NCI-H2171 (cell line): Measurements from ENCODE around the gene SAP30L.

Experiments used
- DNase-seq: peaks from one replicate; lab custom pipeline; 2025; lab: John Stamatoyannopoulos, UW

SAP30L gene

DNA sequence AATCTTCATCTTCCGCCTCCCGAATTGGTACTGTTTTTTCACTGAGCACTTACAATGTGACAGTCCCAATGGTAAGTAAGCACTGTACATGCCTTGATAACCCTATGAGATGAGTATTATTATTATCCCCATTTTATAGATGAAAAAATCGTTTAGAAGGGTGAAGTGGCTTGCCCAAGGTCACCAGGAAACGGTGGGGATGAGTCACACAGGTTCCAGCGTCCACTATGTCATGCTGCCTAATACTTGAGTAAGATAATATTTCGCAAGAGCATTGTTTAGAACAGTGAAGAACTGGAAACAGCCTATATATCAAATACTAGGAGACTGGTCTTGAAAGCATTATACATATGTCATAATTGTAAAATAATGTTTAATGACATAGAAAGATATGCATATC, 19.4 kb downstream of the SAP30L start:
- no peak for DNase-seq

DNA sequence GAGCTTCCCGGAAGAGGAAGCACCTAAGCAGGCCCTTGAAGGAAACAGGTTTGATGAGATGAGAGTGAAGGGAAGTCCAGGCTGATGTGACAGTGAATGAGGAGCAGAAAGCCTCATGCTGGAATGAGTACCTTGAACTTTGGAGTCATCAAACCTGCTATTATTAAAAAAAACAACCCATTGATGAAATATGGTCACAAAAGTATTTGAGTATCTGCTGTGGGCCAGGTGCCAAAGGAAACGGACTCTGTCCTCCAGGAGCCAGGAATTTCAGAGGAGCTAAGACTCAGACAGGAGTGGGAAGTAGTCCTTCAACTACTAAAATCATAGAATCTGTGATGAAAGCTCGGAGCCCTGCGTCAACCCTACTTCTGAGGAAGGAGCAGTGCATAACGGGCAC, 20.4 kb downstream of the SAP30L start:
- no peak for DNase-seq

DNA sequence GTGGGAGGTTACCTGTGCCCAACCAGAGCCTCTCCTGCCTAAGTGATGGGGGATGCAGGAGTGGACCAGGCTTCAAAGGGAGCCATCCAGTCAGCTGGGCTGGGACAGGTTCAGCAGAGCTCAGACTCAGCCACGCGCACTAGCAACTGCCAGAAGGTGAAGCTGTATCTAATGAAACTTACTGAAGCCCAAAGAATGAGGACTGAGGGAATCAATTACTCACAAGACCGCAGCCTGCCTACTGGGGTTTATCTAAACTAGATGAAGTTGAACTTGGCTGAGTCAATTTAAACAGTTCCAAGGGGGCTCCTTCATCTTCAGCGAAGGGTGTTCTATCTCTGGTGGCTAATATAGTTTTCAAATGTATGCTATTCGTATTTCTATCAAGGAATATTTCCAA, 20.9 kb downstream of the SAP30L start:
- DNase-seq, result no peak

DNA sequence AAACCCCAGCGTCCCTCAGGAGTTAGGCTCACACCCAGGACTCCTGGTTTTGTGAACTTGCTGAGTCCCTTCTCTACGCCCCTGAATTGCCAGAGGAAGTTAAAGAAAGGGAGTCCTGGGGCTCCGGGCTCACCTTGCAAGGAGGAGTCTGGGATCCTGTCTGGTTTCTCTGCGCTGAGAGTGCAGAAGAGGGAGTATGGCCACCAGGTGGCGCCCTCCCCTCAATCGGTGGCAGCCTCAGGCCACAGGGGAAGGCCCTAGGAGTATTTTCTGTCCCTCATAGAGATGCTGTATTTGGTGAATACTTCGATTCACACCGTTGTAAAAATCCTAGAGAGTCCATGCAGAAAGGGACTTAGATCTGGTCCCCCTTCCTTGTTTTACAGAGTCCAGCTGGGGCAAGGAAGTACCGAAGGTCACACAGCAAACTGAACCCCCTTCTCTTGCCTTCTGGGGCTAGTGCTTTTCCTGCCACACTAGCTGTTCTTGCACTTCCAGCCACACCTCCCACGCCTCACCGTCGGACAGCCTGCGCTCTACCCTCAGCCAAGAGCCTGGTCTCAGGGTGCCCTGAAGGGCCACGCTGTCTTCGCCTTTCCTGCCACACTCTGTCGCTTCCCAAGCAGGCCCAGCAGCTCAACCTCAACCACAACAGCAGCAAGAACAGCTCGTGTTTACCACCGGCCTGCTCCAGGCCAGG, 22.0 kb downstream of the SAP30L start:
- peak; percentile 39 for DNase-seq

DNA sequence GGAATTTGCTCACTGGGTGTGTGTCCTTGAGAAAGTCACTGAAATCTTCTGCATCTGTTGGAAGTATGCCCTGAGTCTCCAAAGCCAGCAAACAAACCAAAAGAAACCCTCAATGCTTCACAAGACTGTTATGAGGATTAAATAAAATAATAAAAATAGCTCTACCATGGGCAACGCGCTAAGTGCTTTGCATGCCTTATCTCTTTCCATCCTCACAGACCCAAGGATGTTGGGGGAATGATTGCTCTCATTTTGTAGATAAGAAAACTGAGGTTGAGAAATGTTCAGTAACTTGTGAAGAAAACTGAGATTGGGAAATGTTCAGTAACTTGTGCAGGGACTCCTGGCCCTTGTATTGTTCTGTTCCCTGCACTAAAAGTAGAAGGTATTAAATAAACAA, 24.3 kb downstream of the SAP30L start:
- no peak for DNase-seq

DNA sequence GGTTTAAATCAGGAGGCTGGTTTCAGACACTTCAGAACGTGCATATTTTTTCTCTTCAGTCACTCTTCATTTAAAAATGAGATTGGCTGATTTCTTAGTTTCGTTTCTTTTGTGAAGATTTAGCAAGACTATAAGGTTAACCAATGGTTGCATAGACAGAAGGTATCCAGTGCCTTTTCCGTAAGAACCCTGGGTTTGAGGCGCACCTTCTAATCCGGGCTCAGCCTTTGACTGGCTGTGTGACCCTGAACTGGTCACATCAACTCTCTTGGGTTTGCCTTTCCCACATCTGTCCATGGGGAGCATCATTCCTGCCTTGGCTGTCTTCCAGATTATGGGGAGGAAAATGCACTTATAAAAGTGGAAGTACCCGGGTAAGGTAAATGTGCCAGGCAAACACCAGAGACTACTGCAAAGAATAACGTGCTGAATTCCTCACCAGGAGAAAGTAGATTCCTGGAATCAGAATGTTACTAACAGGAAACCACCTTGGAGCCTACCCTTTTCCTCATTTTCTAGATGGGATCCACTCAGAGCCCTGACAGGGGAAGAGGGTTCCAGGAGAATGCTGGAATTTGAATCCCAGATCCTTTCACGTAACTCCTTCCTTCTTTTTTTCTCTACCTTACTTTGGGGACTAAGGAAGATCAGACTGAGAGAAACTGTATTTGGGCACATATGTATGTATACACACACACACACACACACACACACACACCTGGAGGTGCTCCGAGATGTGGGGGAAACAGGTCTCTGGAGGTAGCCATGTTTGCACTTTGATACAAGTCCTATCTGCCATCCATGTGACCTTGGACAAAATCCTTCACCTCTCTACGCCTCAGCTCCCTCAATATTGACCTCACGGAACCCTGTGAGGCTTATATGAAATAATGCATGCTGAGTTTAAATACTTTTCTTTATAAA, 25.4 kb downstream of the SAP30L start:
- no peak for DNase-seq

DNA sequence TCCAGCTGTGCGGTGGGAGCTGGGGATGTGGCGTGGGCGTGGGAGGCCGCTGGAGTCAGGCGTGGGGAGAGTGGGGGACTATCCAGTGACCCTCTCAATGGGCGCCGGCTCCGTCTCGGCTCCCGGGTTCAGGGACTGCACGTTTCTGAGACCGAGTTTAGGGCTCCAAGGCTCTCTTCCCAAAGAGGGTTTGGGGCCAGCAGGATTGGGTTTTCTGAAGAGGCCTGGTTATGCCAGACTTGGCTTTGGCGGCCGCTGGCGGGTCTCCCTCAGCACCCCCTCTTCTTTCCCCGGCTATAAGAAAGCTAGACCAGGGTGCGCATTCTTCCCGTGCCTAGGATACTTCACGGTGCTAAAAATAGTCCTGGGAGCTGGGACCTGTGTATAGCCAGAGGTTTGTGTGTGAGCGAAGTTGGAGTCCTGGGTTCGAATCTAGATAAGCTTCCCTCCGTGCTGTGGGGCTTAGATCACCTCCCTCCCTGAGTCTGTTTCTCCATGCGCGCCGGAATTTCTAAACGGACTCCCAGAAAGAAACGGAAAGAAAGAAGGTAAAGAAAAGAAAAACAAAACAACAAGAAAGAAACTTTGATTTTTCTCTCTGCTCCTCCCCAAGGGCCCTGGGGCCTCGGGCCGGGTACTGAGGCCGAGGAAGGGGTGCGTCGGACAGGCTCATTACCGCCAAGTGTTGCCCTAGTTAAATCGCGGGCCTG, 27.2 kb downstream of the SAP30L start:
- DNase-seq, result no peak

DNA sequence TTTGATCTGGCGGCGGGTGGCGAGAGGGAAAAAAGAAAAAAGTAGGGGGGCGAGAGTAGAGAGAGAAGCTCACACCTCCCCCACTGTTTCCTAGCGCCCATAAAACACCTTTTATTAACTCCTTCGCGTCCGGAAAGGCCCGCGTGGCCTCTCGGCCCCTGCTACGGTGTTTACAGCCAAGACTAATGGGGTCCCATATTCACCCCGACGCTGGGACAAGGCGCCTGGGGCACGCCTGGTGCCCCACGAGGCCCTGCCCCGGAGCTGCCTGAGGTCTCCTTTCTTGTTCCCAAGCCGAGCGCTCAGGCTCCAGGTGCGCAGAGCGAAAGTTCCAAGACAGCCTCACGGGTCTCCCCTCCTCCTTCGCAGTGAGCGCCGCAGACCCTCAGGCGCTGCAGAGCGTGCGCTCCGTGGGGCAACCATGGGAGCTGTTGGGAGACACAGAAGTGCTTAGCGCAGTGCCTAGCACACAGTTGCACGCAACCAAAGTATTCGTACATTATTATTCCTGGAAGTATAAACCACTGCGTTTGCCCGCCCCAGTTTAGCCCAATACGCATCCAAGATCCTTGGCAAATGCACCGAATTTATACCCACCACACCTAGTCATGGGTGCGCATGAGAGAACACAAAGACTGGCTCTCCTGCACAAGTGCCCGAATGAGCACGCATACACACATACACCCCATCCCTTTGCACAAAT, 27.9 kb downstream of the SAP30L start:
- DNase-seq, result no peak

DNA sequence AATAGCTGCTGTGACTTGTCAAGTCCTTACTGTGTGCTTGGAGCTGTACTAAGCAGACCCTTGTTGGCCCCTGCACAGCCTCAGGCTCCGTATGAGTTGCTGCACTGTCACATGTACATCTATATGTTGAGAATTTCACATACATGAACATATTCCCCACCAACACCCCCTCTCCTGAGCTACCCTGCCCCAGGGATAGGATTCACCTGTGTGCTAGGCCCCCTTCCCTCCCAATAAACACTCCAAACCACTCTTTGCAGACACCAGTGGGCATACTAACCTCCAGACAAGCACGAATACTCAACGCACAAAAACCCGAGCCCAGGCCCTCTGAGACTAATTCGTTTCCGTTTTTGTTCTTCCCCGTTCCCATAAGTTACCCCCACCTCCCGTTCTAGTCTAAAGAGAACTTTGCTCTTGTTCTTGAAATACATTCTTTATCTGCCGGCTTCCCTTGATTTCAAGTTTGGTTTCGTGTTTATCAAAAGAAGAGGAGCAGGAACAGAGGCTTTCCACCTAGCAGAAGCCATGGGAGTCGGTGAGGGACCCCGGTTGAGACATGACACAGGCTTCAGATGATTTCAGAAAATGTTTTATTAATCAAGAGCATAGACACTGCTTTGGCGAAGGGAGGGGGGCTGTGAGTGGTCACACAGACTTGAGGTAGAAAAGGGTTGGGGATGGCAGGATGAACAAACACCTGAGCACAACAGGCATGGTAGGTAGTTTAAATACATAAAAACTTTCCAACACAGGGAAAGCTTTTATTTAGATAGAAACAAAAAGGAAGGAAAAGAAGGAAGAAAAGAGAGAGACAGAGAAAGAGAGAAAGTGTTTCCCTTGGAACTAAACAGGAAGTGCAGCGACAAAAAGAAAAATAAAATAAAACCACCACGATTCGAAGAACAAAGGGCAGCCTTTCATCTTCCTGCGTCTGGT, 28.9 kb downstream of the SAP30L start:
- no peak for DNase-seq

DNA sequence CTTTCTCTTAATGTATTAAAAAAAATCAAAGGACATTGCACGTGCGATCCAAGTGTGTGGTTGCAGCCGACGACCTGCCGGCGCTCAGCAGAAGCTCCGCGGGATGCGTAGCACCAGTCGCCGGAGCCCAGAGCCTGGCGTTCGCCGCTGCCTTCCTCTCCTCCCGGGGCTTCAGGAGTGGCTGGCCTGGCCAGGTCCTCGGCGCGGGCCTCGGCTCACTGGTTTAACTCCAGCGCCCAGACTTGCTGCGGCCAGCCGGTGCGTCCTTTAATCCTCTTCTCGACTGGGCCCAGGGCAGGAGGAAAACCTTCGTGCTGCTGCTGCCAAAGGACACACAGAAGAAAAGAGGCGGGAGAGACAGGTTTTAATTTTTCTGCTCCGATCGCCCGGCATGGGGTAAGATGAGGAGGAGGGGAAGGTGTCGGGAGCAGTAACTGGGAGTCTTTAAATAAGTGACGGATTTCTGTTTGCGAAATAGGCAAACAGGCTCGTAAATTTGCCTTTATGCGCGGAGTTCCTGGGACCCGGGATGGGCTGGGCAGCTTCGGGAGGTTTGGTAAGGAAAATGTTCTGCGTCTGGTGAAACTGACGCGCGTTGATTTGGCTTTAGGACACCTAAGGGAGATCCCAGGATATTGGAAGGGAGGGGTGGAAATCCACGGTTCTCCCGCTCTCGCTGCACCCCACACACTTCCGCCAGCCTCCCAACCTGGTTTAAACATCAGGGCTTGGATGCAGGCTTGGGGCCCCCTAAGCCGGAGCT, 30.0 kb downstream of the SAP30L start:
- no peak for DNase-seq

DNA sequence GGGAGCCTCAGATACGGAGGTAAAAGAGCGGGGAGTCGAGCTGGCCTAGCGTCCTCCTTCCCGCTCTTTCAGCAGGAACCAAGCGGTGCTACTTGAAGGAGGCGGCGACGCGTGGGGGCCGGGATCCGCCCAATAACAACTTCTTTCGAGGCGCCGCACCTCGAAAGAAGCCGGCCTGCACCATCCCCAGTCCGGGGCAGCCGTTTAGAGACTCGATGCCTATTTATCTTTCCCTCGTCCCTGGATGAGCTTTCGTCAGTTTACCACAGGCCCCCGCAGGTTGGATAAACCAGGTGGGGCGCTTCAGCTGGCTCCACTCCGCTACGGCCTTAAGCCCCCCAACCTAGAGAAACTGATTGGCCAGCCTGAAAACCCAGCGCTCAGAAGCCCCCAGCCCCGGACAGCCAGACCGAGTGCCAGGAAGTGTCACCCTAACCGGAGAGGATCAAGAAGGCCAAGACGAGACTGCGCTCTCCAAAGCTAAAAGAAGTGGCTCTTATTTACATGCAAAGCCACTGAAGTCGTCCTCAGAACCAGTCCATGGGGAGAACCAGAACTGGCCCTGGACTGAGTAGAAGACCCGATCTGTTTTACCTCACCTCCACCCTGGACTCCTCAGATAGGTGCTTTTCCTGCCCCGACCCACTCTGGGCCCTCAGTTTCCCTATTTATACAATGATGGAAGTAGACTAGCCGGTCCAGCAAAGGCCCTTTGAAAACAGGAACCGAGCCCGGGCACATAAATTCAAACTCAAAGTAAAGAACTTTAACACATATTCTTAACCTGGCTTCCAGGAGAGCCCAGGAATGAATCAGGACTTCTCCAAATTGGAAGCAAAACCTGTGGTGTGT, 30.8 kb downstream of the SAP30L start:
- no peak for DNase-seq

DNA sequence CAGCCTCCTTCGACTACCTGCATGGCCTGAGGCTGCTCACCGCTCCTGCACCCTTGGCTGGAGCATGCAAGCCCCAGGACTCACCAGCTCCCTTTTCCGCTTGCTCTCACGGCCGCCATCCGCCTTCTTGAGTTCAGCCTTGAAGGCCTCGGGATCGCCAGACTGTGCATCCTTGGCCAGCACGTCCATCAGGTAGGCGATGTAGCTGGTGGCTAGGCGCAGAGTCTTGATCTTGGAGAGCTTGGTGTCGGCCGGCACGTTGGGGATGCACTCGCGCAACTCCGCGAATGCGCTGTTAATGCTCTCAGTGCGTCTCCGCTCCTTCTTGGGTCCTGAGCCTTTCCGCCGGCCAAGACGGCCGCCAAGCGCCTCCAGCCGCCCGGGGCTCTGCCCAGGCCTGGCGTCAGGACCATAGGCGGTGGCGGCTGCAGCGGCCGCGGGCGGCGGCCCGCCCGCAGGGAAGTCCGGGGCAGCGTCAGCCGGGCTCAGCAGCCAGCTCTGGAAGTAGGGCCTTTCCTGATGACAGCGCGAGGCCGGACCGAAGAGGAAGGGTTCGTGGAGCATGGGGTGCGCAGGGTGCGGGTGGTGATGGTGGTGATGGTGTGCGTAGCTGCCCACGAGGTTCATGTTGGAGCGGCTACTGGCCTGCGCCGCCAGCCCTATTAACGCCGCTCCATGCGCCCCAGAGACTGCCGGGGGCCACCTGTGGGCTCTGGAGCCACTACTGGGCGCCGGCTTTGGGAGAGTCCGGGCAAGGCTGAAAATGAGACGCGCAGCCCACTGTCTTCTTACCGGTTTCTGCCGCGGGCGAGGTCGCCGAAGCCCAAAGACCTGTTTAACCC, 31.8 kb downstream of the SAP30L start:
- no peak for DNase-seq

DNA sequence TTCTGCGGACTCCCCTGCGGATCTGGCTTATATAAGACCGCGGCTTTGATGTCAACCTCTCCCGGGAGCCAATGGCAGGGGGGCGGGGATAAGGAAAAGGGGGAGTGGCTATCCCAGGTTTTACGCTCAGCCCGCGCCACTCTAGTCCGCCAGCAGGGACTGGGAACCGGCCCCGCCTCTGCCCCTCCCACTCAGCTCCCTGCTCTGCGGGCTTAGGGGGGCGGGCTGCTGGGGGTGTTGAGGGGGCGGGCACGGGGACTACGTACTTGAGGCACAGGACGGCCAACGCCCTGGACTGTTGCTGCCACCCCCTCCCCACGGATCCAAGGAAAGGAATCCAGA, 32.4 kb downstream of the SAP30L start, which contains the start of gene HAND1:
TSS of gene HAND1 (minus strand) at position 4 of the 342 bp plus-strand sequence. CDS start 219 bp downstream, outside the sequence.
- no peak for DNase-seq

DNA sequence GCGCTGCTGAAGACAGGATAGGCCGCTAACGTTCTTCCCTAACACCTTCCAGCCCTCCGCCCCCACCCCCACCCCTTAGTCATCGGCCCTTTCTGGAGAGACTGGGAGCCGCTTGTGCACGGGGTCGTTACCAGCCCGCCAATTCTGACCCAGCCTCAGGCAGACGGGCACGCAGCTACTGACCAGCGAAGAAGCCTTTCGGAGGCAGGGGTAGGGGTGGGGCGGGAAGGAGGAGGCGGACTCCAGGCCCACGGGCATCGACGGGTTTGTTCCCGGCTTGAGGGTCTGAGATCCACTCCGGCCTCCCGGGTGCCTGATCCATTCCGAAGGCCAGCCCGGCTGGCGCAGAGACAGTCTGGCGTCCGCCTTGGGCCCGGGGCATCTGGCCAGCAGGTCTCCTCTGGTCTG, 33.0 kb downstream of the SAP30L start:
- DNase-seq, result no peak

DNA sequence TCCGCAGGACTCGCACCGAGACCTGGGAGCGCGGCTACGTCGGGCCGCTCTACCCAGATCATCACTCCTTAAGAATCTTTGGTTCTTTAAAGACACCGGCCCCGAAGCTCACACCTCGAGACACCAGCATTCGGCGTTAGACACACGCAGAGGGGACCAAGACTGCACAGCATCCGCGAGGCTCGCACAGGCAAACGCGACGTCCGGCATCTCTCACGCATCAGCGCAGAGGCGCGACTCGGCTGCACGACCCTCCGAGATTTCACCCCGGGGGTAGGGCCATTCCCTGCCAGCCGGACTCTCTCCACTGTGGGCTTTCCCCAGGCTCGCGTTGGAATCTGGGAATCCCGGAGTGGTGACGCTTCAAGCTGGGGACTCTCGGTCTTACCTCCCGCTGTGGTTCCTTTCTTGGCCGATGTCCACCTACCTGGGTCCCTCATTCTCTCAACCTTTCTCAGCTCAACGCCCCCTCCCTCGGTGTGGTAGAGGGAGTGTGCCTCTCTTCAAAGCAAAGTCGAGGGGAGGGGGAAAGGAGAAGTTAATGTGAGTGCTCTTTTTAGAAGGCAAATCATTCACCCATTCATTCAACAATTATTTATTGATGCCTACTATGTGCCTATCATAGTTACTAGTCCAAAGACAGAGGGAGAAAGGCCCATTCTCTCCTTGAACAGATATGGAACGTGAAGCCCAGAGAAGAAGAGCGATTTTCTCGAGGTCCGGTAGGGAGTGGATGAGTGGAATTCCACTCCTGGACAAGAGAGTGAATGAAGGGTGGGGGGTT, 33.6 kb downstream of the SAP30L start:
- no peak for DNase-seq

DNA sequence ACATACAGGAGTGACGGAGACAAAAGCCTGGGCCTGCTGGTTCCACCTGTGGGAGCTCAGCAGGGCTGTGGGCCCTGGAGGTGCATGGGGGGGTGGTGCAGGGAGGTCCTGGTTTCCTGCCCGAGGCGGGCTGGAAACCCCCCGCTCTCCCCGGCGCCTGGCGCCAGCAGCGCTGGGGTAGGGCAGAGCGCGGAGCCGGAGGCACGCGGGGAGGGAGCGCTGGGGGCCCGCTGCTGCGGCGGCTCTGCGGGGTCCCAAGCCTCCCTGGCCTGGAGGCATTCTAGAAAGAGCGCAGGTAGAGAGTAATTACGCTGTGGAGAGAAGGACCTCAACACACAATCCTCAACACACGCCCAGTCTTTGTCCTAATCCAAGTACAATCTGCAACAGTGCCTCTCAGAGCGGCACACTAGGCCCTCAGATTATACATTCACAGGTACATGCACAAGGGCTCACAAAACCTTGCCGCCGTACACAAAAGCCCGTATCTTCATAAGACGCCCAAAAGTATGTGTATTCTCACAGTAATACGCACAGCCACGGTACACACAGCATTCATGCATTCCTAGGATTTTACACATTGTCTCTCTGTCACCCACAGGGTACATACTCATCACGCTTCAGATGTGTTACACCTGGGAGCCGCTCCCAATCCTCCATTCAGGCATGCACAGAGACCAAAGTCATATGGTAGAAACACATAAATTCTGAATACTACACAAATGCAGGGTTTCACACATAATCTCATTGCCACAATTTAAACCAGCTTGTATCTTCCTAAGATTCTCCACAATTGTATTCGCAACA, 34.4 kb downstream of the SAP30L start:
- DNase-seq, result no peak

DNA sequence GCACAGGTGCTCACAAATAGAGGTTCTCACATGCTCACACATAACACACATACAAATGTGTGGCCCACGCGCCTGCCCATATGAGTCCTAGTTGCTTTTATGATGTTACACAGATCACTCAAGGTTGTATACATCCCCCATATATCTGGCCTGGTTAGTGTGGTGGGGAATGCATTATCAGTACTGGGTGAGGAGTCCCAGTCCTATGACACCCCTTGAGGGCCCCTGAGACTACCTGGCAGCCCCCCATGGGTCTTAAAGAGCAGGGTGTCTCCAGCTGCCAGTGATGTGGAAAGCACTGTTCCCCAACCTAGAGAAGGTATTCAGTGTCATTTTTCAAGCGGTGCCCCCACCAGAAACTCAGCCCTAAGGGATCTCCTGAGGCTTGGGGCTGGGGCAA, 35.0 kb downstream of the SAP30L start:
- no peak for DNase-seq
